H1 (cell line): ENCODE data around the gene VSNL1.

Source experiments
- CTCF ChIP-seq, 3 experiments: IDR thresholded peaks; 1 replicate in 2 of 3; 2 replicates in 1 of 3; pipeline versions ENCODE4 v1.5.1 to v1.6.1; 2011; ENCODE audit warnings: low read length in 3 of 3, mild to moderate bottlenecking in 3 of 3, inconsistent platforms in 2 of 3, low read depth in 1 of 3, moderate library complexity in 1 of 3; ENCODE audit not compliant: insufficient read depth in 1 of 3; ENCODE audit errors: control extremely low read depth in 1 of 3
- POLR2A ChIP-seq, 2 experiments: IDR thresholded peaks; 1 replicate in 1 of 2; 2 replicates in 1 of 2; pipeline ENCODE4 v1.6.1; 2011; ENCODE audit warnings: low read depth in 2 of 2, low read length in 2 of 2, mild to moderate bottlenecking in 2 of 2; ENCODE audit errors: control extremely low read depth in 1 of 2
- SIN3A ChIP-seq, 2 experiments: IDR thresholded peaks in 1 of 2; conservative IDR thresholded peaks in 1 of 2; 2 replicates each; pipeline ENCODE4 v1.6.1; 2011 to 2012; ENCODE audit warnings: low read length in 2 of 2, improper control_type of control experiment in 1 of 2, low read depth in 1 of 2, mild to moderate bottlenecking in 1 of 2
- TAF1 ChIP-seq: IDR thresholded peaks from 2 replicates; pipeline ENCODE4 v1.6.1; 2011; ENCODE audit warnings: mild to moderate bottlenecking, low read depth, low read length
- TBP ChIP-seq: IDR thresholded peaks from 2 replicates; pipeline ENCODE4 v1.6.1; 2011; ENCODE audit warnings: low read depth, low read length, improper control_type of control experiment
- ZNF274 ChIP-seq: IDR thresholded peaks from 2 replicates; pipeline ENCODE4 v1.7.0; 2012; ENCODE audit warnings: low read length, borderline replicate concordance; ENCODE audit errors: extremely low read depth

GRCh38 chr2:17590342-17590911 lies 49.9 kb downstream of the VSNL1 start:
- TF ChIP-seq SIN3A (conservative IDR thresholded peaks at IDR 0.05 in 1 of 2, IDR thresholded peaks at IDR 0.05 in 1 of 2; ENCODE audit: low read depth in 1 of 2, low read length in 2 of 2), result no peak
- TF ChIP-seq TAF1, result no peak
- TF ChIP-seq POLR2A (IDR thresholded peaks at IDR 0.05; ENCODE audit: control extremely low read depth in 1 of 2, low read depth in 2 of 2, low read length in 2 of 2), result no peak
- no peak for TF ChIP-seq ZNF274
- no peak for TF ChIP-seq TBP
- TF ChIP-seq CTCF (IDR thresholded peaks at IDR 0.05; ENCODE audit: control extremely low read depth in 1 of 3, insufficient read depth in 1 of 3, low read depth in 1 of 3, low read length in 3 of 3), result no peak
